K562 (cell line): ENCODE data around the gene FOXL2NB. TPM values are rescaled to one million over a fixed set of nuclear protein-coding genes. Genes with fewer than 3 reads are reported as not detected.

ENCODE experiments used
- ATAC-seq: fragments of 200-7000 bp; cut with Tn5 transposase; 3 replicates; pipeline ENCODE4 v1.9.1; 2020; ENCODE audit warnings: moderate library complexity
- BruUV-seq: library from RNA; stranded (reverse); fragments of 400-500 nt; replicated peaks from 2 replicates; lab custom pipeline; 2021; lab: Mats Ljungman, UMichigan
- CTCF ChIA-PET: fragments of 300-600 bp; formaldehyde crosslinking; extraction: SDS; loops from one replicate; lab custom pipeline; 2021; ENCODE audit warnings: low intra/inter-chr PET ratio; lab: Yijun Ruan, JAX
- POLR2A ChIA-PET: fragments of 300-600, 350-650 bp; sonication (Branson Sonifier 250); formaldehyde crosslinking; extraction: SDS; loops from one replicate; lab custom pipeline; 2021; ENCODE audit warnings: antibody characterized with exemption, inconsistent platforms; lab: Yijun Ruan, JAX
- DNase-seq, 4 experiments: peaks; one replicate each; pipeline versions ENCODE4 v3.0.0 to v3.0.0-alpha.2; 2011 to 2018; ENCODE audit warnings: low spot score in 3 of 4, mixed read lengths in 3 of 4; ENCODE audit errors: extremely low read depth in 1 of 4
- FAIRE-seq: peaks from 2 replicates; lab custom pipeline; 2011; peaks lifted over from hg19 to GRCh38; lab: Jason Lieb, UNC
- H2AFZ ChIP-seq: 2 replicates; pipeline ENCODE4 v1.6.0; 2011; ENCODE audit warnings: low read depth, low read length, control low read depth, inconsistent platforms
- H3K27ac ChIP-seq: fragments of 200-600 bp; 3 replicates; pipeline ENCODE4 v1.8.0; 2011; ENCODE audit warnings: low read depth, mild to moderate bottlenecking, control low read depth, inconsistent platforms, low read length, moderate library complexity, mixed read lengths; ENCODE audit errors: extremely low read depth
- H3K27me3 ChIP-seq, 2 experiments: fragments of 300-600 bp in 1 of 2; 2 replicates in 1 of 2; 3 replicates in 1 of 2; pipeline versions ENCODE4 v1.6.0 to v1.8.0; 2011; ENCODE audit warnings: inconsistent platforms in 2 of 2, low read length in 2 of 2, mild to moderate bottlenecking in 1 of 2, mixed read lengths in 1 of 2, moderate library complexity in 1 of 2; ENCODE audit not compliant: control insufficient read depth in 2 of 2, insufficient read depth in 2 of 2
- H3K36me3 ChIP-seq: fragments of 300-600 bp; 3 replicates; pipeline ENCODE4 v1.8.0; 2011; ENCODE audit warnings: mild to moderate bottlenecking, low read length, inconsistent platforms; ENCODE audit not compliant: control insufficient read depth, insufficient read depth
- H3K4me1 ChIP-seq, 2 experiments: fragments of 200-600 bp in 1 of 2; replicated peaks in 1 of 2; 2 replicates in 1 of 2; 3 replicates in 1 of 2; pipeline versions ENCODE4 v1.5.1 to v1.8.0; 2011; ENCODE audit warnings: inconsistent platforms in 2 of 2, low read length in 2 of 2, mild to moderate bottlenecking in 1 of 2, mixed read lengths in 1 of 2, moderate library complexity in 1 of 2; ENCODE audit not compliant: control insufficient read depth in 2 of 2, insufficient read depth in 2 of 2
- H3K4me2 ChIP-seq: 2 replicates; pipeline ENCODE4 v1.6.1; 2011; ENCODE audit warnings: low read length, control low read depth, inconsistent platforms, mixed read lengths; ENCODE audit not compliant: insufficient read depth
- H3K4me3 ChIP-seq: fragments of 200-600 bp; sonication (generic), shearing (Covaris generic); 2 replicates; pipeline ENCODE4 v1.5.1; 2016; ENCODE audit warnings: control low read depth, inconsistent platforms
- H3K79me2 ChIP-seq: fragments of 200-600 bp; 3 replicates; pipeline ENCODE4 v1.8.0; 2011; ENCODE audit warnings: low read length, inconsistent platforms; ENCODE audit not compliant: control insufficient read depth, insufficient read depth
- H3K9ac ChIP-seq, 2 experiments: 2 replicates each; pipeline versions ENCODE4 v1.6.0 to v1.6.1; 2011; ENCODE audit warnings: low read depth in 2 of 2, low read length in 2 of 2, control low read depth in 1 of 2, inconsistent platforms in 1 of 2, mild to moderate bottlenecking in 1 of 2, mixed read lengths in 1 of 2; ENCODE audit not compliant: insufficient read depth in 1 of 2
- H3K9me1 ChIP-seq: one replicate; pipeline ENCODE4 v1.6.0; 2011; ENCODE audit warnings: inconsistent platforms, mild to moderate bottlenecking, low read length, moderate library complexity; ENCODE audit not compliant: control insufficient read depth, insufficient read depth
- H3K9me3 ChIP-seq: replicated peaks from 2 replicates; pipeline ENCODE4 v1.5.1; 2011; ENCODE audit warnings: low read depth, low read length, inconsistent platforms; ENCODE audit not compliant: control insufficient read depth, insufficient read depth
- H4K20me1 ChIP-seq: replicated peaks from 2 replicates; pipeline ENCODE4 v1.6.1; 2011; ENCODE audit warnings: low read length, inconsistent platforms, mixed read lengths; ENCODE audit not compliant: control insufficient read depth, insufficient read depth
- DMBX1 ChIP-seq: fragments of 250-450 bp; sonication (Bioruptor Pico); IDR thresholded peaks from 2 replicates; pipeline ENCODE4 v1.8.0; 2022; ENCODE audit warnings: inconsistent platforms, mild to moderate bottlenecking, moderate library complexity, borderline replicate concordance
- FOXA3 ChIP-seq, 2 experiments: fragments of 450-650 bp in 1 of 2; sonication (generic) in 1 of 2; formaldehyde crosslinking; IDR thresholded peaks in 1 of 2; conservative IDR thresholded peaks in 1 of 2; 2 replicates each; pipeline versions ENCODE4 v1.4.0 to v1.8.0; 2020 to 2022; ENCODE audit warnings: mild to moderate bottlenecking in 2 of 2, missing genetic modification reagents in 1 of 2
- HMGN3 ChIP-seq: IDR thresholded peaks from 2 replicates; pipeline ENCODE4 v1.6.1; 2011; ENCODE audit warnings: borderline replicate concordance, low read depth, mild to moderate bottlenecking, mixed read lengths, low read length; ENCODE audit not compliant: insufficient read length; ENCODE audit errors: extremely low read depth
- IFI16 ChIP-seq: fragments of 250-450 bp; sonication (Bioruptor Pico); IDR thresholded peaks from 2 replicates; pipeline ENCODE4 v2.1.2; 2022; ENCODE audit warnings: mild to moderate bottlenecking, inconsistent platforms
- KDM5B ChIP-seq: fragments of 200-600 bp; sonication (generic); IDR thresholded peaks from 2 replicates; pipeline ENCODE4 v1.6.1; 2012; ENCODE audit warnings: low read depth, mild to moderate bottlenecking, moderate library complexity, low read length, control low read depth, inconsistent platforms; ENCODE audit not compliant: insufficient replicate concordance
- PTBP1 ChIP-seq: fragments of 200-400 bp; formaldehyde crosslinking; IDR thresholded peaks from 2 replicates; pipeline ENCODE4 v1.6.1; 2017; ENCODE audit warnings: low read depth, low read length
- RBFOX2 ChIP-seq: fragments of 200-400 bp; formaldehyde crosslinking; IDR thresholded peaks from 2 replicates; pipeline ENCODE4 v1.6.1; 2017; ENCODE audit warnings: low read depth, mild to moderate bottlenecking, low read length, moderate library complexity
- SAP30 ChIP-seq: fragments of 200-600 bp; sonication (generic); IDR thresholded peaks from 2 replicates; pipeline ENCODE4 v1.6.1; 2012; ENCODE audit warnings: borderline replicate concordance, low read depth, mild to moderate bottlenecking, moderate library complexity, low read length, control low read depth, inconsistent platforms; ENCODE audit not compliant: insufficient read depth, poor library complexity, severe bottlenecking
- STAG1 ChIP-seq: sonication (generic); formaldehyde crosslinking; IDR thresholded peaks from 2 replicates; pipeline ENCODE4 v1.5.0; 2020; ENCODE audit warnings: missing genetic modification reagents, borderline replicate concordance
- ZNF384 ChIP-seq: IDR thresholded peaks from 2 replicates; pipeline ENCODE4 v1.6.1; 2012; ENCODE audit warnings: low read depth, low read length, improper control_type of control experiment
- WGBS: fragments of 100-300 bp; shearing (Covaris generic); methylation state at CpG from one replicate; pipeline ENCODE4 v1.1.6; 2016; ENCODE audit warnings: low coverage, mixed read lengths; ENCODE audit not compliant: insufficient coverage; ENCODE audit errors: missing lambda C conversion rate; 5-methylcytosine and 5-hydroxymethylcytosine counted together
- in situ Hi-C: fragments of 300-500 bp; cut with MboI; formaldehyde crosslinking; loops from 4 replicates; pipeline ENCODE4 v1.15.0; 2018; ENCODE audit warnings: inconsistent platforms, mixed read lengths
- intact Hi-C: fragments of 100-400 bp; cut with micrococcal nuclease; formaldehyde crosslinking; loops from 2 replicates; pipeline ENCODE4 v1.14.2; 2022
- polyA plus RNA-seq, 8 experiments: library from polyadenylated mRNA; depleted of rRNA in 4 of 8; stranded (reverse) in 5 of 8; unstranded in 3 of 8; fragments of >200 nt; fragmentation: Nextera tagmentation in 2 of 8; fragmentation: Illumina TruSeq in 1 of 8; extraction: Ambion mirVana in 2 of 8; extraction: Trizol in 1 of 8; gene quantifications; 2 replicates each; pipeline versions ENCODE4 v1.2.1 to v1.2.3, GENCODE V29; 2011 to 2014; ENCODE audit warnings: inconsistent platforms in 1 of 8, missing spikeins in 1 of 8
- total RNA-seq, 7 experiments: library from RNA; depleted of rRNA in 6 of 7; stranded (reverse); fragments of >200 nt in 6 of 7; fragmentation: Illumina TruSeq in 2 of 7; extraction: Trizol in 2 of 7; gene quantifications; 2 replicates each; pipeline versions ENCODE4 v1.2.1 to v1.2.3, GENCODE V29; 2011 to 2021; ENCODE audit warnings: low replicate concordance in 1 of 7
- TF ChIP-seq, protein P1 (sequence below): sonication (generic); formaldehyde crosslinking; IDR thresholded peaks from 2 replicates; pipeline ENCODE4 v1.9.0; 2022; ENCODE audit warnings: mild to moderate bottlenecking, missing genetic modification reagents
- TF ChIP-seq, protein P2 (sequence below): IDR thresholded peaks from 2 replicates; pipeline ENCODE4 v1.6.1; 2016; ENCODE audit warnings: missing genetic modification characterization, missing compliant biosample characterization
- TF ChIP-seq, protein P3 (sequence below): fragments of 250-450 bp; sonication (Bioruptor Pico); IDR thresholded peaks from 2 replicates; pipeline ENCODE4 v1.6.1; 2021; ENCODE audit warnings: mild to moderate bottlenecking

FOXL2NB gene
- total and polyA plus RNA-seq, 9 of the 15 experiments (the other 6 are each of a cell fraction or from before 2014, with no cell fraction given): 0.71 to 17.4 (median 9.0) TPM

DNA sequence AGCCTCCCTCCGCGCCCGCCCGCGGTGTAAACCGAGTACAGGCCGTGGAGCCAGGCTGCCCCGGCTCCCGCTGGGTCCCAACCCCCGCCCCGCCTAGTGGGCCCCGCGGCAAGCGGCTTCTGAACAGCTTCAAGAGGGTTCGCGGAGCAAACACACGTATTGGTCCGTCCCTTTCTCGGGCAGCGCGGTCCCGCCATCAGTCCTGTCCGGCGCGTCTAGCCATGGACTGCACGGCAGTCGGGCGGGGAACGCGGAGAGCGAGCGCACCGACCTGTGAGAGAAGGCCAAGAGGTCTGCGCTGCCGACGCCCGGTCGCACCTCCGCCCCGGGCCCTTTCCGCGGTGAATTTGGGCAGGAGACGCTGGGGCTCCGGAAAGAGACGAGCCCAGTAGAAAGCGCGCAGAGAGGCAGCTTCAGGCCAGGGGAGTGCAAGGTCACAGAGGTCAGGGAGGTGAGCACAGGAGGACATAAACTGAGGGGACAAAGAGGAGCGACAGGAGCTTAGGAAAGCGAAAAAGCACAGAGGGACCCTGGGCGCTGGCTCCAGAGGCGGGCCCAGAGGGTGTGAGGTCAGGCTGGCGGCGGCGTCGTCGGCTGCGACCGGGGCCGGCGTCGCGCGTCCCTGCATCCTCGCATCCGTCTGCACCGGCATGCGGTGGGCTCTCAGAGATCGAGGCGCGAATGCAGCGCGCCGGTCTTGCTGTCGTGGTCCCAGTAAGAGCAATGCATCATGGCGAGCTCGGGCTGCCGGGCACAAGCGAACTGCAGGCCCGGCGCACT, 1.9 kb upstream of the FOXL2NB start:
- peak overlapping the region; percentile 79 for H3K27ac ChIP-seq
- H3K4me3 ChIP-seq: peak overlapping the region; percentile 59
- FAIRE-seq (no peak), DNase-seq (peak; percentile 42 to 76 (median 58)), ATAC-seq (peak; percentile 16)
- H3K9me1 ChIP-seq: no peaks in the 10 kb centered on the region
- no TSS peak for BruUV-seq
- H3K27me3 ChIP-seq: no peaks in the 10 kb centered on the region
- H3K9ac ChIP-seq: peak overlapping the region; percentile 78 to 94
- ChIA-PET CTCF (no interaction called here), POLR2A (interaction anchor here (0.6 to 2.0 kb wide), 7 partner anchors 9 to 608 kb away, joined by 3 to 10 read pairs (median 3); no protein-coding TSS in a partner anchor)
- peak overlapping the region; percentile 90 for H2AFZ ChIP-seq
- peaks cover 22 to 50% of the 10 kb centered on the region in 2 experiments; a peak in 4 of 5 replicates for H3K4me1 ChIP-seq
- no peaks in the 10 kb centered on the region for H3K9me3 ChIP-seq
- WGBS: 18% methylated on average over 64 of the region's 80 CpGs
- intact Hi-C loops (loop anchor here (10.0 kb wide), 1 partner anchor 880 kb away; no protein-coding TSS in a partner anchor), in situ Hi-C loops (loop anchor here (25.0 kb wide), 1 partner anchor 883 kb away; no protein-coding TSS in a partner anchor)
- peaks cover 20% of the 10 kb centered on the region for H3K36me3 ChIP-seq
- no peaks in the 10 kb centered on the region; the same call in 1 of the 2 replicates for H4K20me1 ChIP-seq
- peak overlapping the region; percentile 87 for H3K4me2 ChIP-seq
- H3K79me2 ChIP-seq: peaks cover 72% of the 10 kb centered on the region
- TF ChIP-seq RBFOX2: peak; percentile 84
- TF ChIP-seq PTBP1: 0 out of 2 replicates have a peak, but pooled peaks have one; percentile 20
- TF ChIP-seq, protein P1, sequence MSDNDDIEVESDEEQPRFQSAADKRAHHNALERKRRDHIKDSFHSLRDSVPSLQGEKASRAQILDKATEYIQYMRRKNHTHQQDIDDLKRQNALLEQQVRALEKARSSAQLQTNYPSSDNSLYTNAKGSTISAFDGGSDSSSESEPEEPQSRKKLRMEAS (CRISPR knock-in tag): peak; percentile 67
- no peak for TF ChIP-seq STAG1 (CRISPR knock-in tag)
- peak in 1 of 2 experiments; percentile 60; a peak in 1 of 4 replicates for TF ChIP-seq FOXA3 (CRISPR knock-in tag; conservative IDR thresholded peaks at IDR 0.05 in 1 of 2, IDR thresholded peaks at IDR 0.05 in 1 of 2)
- TF ChIP-seq, protein P2, sequence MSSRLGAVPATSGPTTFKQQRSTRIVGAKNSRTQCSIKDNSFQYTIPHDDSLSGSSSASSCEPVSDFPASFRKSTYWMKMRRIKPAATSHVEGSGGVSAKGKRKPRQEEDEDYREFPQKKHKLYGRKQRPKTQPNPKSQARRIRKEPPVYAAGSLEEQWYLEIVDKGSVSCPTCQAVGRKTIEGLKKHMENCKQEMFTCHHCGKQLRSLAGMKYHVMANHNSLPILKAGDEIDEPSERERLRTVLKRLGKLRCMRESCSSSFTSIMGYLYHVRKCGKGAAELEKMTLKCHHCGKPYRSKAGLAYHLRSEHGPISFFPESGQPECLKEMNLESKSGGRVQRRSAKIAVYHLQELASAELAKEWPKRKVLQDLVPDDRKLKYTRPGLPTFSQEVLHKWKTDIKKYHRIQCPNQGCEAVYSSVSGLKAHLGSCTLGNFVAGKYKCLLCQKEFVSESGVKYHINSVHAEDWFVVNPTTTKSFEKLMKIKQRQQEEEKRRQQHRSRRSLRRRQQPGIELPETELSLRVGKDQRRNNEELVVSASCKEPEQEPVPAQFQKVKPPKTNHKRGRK (tag): no peak
- no peak for TF ChIP-seq DMBX1 (CRISPR knock-in tag)
- TF ChIP-seq ZNF384: no peak
- peak; percentile 34 for TF ChIP-seq SAP30
- peak; percentile 23 for TF ChIP-seq HMGN3
- no peak for TF ChIP-seq IFI16 (CRISPR knock-in tag)
- TF ChIP-seq KDM5B: peak; percentile 48
- TF ChIP-seq, protein P3, sequence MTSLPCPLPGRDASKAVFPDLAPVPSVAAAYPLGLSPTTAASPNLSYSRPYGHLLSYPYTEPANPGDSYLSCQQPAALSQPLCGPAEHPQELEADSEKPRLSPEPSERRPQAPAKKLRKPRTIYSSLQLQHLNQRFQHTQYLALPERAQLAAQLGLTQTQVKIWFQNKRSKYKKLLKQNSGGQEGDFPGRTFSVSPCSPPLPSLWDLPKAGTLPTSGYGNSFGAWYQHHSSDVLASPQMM: no peak
